Astrocyte (in vitro differentiated cells and primary cell): ENCODE measurements around the gene SAMMSON.

ENCODE experiments used
- CTCF ChIP-seq: IDR thresholded peaks from 2 replicates; pipeline ENCODE4 v1.5.1; 2011; ENCODE audit warnings: low read depth, mild to moderate bottlenecking, inconsistent platforms, low read length, moderate library complexity; ENCODE audit not compliant: insufficient read depth
- EZH2 ChIP-seq: IDR thresholded peaks from 2 replicates; pipeline ENCODE4 v1.6.1; 2012; ENCODE audit warnings: mild to moderate bottlenecking, low read length, inconsistent platforms; ENCODE audit not compliant: insufficient read depth

- TF ChIP-seq CTCF (peak; percentile 14), EZH2 (no peak)
Measured at GRCh38 chr3:70065696-70066253, 66.2 kb downstream of the SAMMSON start.
